Endothelial cell of umbilical vein (primary cell): Measurements from ENCODE around the gene LRRC10B. TPM values are rescaled to one million over a fixed set of nuclear protein-coding genes. Genes with fewer than 3 reads are reported as not detected.

Experiments
- BruUV-seq: library from RNA; stranded (reverse); fragments of 400-500 nt; replicated peaks from 2 replicates; lab custom pipeline; 2021; lab: Mats Ljungman, UMichigan
- CTCF ChIA-PET: fragments of 300-600, 350-600 bp; sonication (Branson Sonifier 250); formaldehyde crosslinking; loops from one replicate; lab custom pipeline; 2021; ENCODE audit warnings: antibody characterized with exemption, inconsistent platforms; lab: Charles Lee
- POLR2A ChIA-PET: fragments of 300-600, 350-600 bp; sonication (Branson Sonifier 250); formaldehyde crosslinking; loops from one replicate; lab custom pipeline; 2021; ENCODE audit warnings: antibody characterized with exemption, inconsistent platforms; lab: Charles Lee
- DNase-seq: peaks from one replicate; pipeline ENCODE4 v3.0.0-alpha.2; 2011; ENCODE audit warnings: low read depth, low spot score
- FAIRE-seq: peaks from 2 replicates; lab custom pipeline; 2011; peaks lifted over from hg19 to GRCh38; lab: Jason Lieb, UNC
- H2AFZ ChIP-seq: 2 replicates; pipeline ENCODE4 v1.6.0; 2012; ENCODE audit warnings: low read depth, low read length, control low read depth, inconsistent platforms
- H3K27ac ChIP-seq: 2 replicates; pipeline ENCODE4 v1.5.1; 2011; ENCODE audit warnings: low read depth, mild to moderate bottlenecking, control low read depth, low read length, moderate library complexity; ENCODE audit not compliant: insufficient read depth
- H3K27me3 ChIP-seq, 2 experiments: 2 replicates each; pipeline versions ENCODE4 v1.6.0 to v1.6.1; 2011; ENCODE audit warnings: low read length in 2 of 2, mixed read lengths in 1 of 2; ENCODE audit not compliant: control insufficient read depth in 2 of 2, insufficient read depth in 2 of 2
- H3K36me3 ChIP-seq, 2 experiments: 2 replicates in 1 of 2; 3 replicates in 1 of 2; pipeline ENCODE4 v1.5.1; 2011; ENCODE audit warnings: low read length in 2 of 2, mild to moderate bottlenecking in 1 of 2, moderate library complexity in 1 of 2; ENCODE audit not compliant: control insufficient read depth in 2 of 2, insufficient read depth in 2 of 2; ENCODE audit errors: extremely low read depth in 1 of 2
- H3K4me1 ChIP-seq: 3 replicates; pipeline ENCODE4 v1.5.1; 2011; ENCODE audit warnings: mild to moderate bottlenecking, low read length; ENCODE audit not compliant: control insufficient read depth, insufficient read depth; ENCODE audit errors: extremely low read depth
- H3K4me2 ChIP-seq: 2 replicates; pipeline ENCODE4 v1.6.1; 2011; ENCODE audit warnings: low read length, control low read depth, mixed read lengths; ENCODE audit not compliant: insufficient read depth
- H3K4me3 ChIP-seq, 3 experiments: fragments of 200-600 bp in 1 of 3; sonication (generic), shearing (Covaris generic) in 1 of 3; replicated peaks in 1 of 3; 2 replicates each; pipeline ENCODE4 v1.5.1; 2011 to 2016; ENCODE audit warnings: control low read depth in 3 of 3, low read length in 3 of 3, mild to moderate bottlenecking in 2 of 3, inconsistent platforms in 1 of 3, low read depth in 1 of 3, moderate library complexity in 1 of 3; ENCODE audit not compliant: insufficient read depth in 1 of 3
- H3K79me2 ChIP-seq: 2 replicates; pipeline ENCODE4 v1.6.0; 2012; ENCODE audit warnings: low read length, inconsistent platforms; ENCODE audit not compliant: control insufficient read depth, insufficient read depth
- H3K9ac ChIP-seq: replicated peaks from 2 replicates; pipeline ENCODE3; 2011; ENCODE audit warnings: low read length, control low read depth; ENCODE audit not compliant: insufficient read depth; ENCODE audit errors: extremely low read depth
- H3K9me1 ChIP-seq: replicated peaks from 3 replicates; pipeline ENCODE4 v1.6.0; 2011; ENCODE audit warnings: mild to moderate bottlenecking, low read length; ENCODE audit not compliant: control insufficient read depth, insufficient read depth; ENCODE audit errors: extremely low read depth
- H3K9me3 ChIP-seq: replicated peaks from 2 replicates; pipeline ENCODE4 v1.5.1; 2012; ENCODE audit warnings: low read length, inconsistent platforms; ENCODE audit not compliant: control insufficient read depth, insufficient read depth
- H4K20me1 ChIP-seq: replicated peaks from 2 replicates; pipeline ENCODE3; 2011; ENCODE audit warnings: mild to moderate bottlenecking, low read length; ENCODE audit not compliant: control insufficient read depth, insufficient read depth; ENCODE audit errors: extremely low read depth
- FOS ChIP-seq: IDR thresholded peaks from 2 replicates; pipeline ENCODE4 v1.6.1; 2011; ENCODE audit warnings: mild to moderate bottlenecking, low read length, moderate library complexity, borderline replicate concordance; ENCODE audit not compliant: insufficient read depth
- GATA2 ChIP-seq: IDR thresholded peaks from 2 replicates; pipeline ENCODE4 v1.7.0; 2011; ENCODE audit warnings: low read depth, mild to moderate bottlenecking, moderate library complexity, mixed read lengths, low read length; ENCODE audit not compliant: insufficient read length, insufficient read depth
- JUN ChIP-seq: IDR thresholded peaks from 2 replicates; pipeline ENCODE4 v1.6.1; 2011; ENCODE audit warnings: borderline replicate concordance, low read depth; ENCODE audit not compliant: insufficient read length, insufficient read depth
- MAX ChIP-seq: IDR thresholded peaks from 2 replicates; pipeline ENCODE4 v1.6.1; 2011; ENCODE audit not compliant: insufficient read depth, insufficient read length
- MYC ChIP-seq: IDR thresholded peaks from one replicate; pipeline ENCODE4 v1.6.1; 2011; ENCODE audit warnings: mild to moderate bottlenecking, low read depth, low read length
- POLR2A ChIP-seq: IDR thresholded peaks from 2 replicates; pipeline ENCODE4 v1.6.1; 2012; ENCODE audit warnings: low read depth, mild to moderate bottlenecking, control low read depth, low read length
- POLR2AphosphoS5 ChIP-seq: IDR thresholded peaks from 2 replicates; pipeline ENCODE4 v1.6.1; 2012; ENCODE audit warnings: low read depth, mild to moderate bottlenecking, control low read depth, low read length, moderate library complexity; ENCODE audit not compliant: insufficient read depth
- dilution Hi-C: fragments of 300-500 bp; cut with MboI; formaldehyde crosslinking; loops from one replicate; pipeline ENCODE4 v1.15.0; 2019; ENCODE audit warnings: low sequenced_read_pairs; ENCODE audit not compliant: extremely low pct_ligation_motif_present
- intact Hi-C: fragments of 100-400 bp; cut with micrococcal nuclease; formaldehyde crosslinking; loops from one replicate; pipeline ENCODE4 v1.10.0; 2022
- polyA plus RNA-seq, 4 experiments: library from polyadenylated mRNA; depleted of rRNA in 3 of 4; stranded (reverse) in 3 of 4; unstranded in 1 of 4; fragments of >200 nt; gene quantifications; 2 replicates each; pipeline versions ENCODE4 v1.2.1 to v1.2.3, GENCODE V29; 2011 to 2012; ENCODE audit warnings: missing spikeins in 1 of 4
- total RNA-seq: library from RNA; stranded (reverse); gene quantifications from 2 replicates; pipeline ENCODE4 v1.2.3, GENCODE V29; 2021

Gene LRRC10B
- total and polyA plus RNA-seq, 2 donors (not counting 3 experiments of a cell fraction or from before 2014, with no cell fraction given) = not detected

- DNase-seq = no peak
- H3K4me3 ChIP-seq = no peak overlapping the region
- H2AFZ ChIP-seq = no peak overlapping the region
- H3K27me3 ChIP-seq = no peaks in the 10 kb centered on the region
- no peaks in the 10 kb centered on the region for H3K36me3 ChIP-seq
- no TSS peak for BruUV-seq
- CTCF ChIA-PET = interaction anchor here (5.4 kb wide), 1 partner anchor 18 kb away, joined by 34 read pairs; no protein-coding TSS in a partner anchor
- no peaks in the 10 kb centered on the region for H3K9me3 ChIP-seq
- intact Hi-C loops = no loop called here
- H3K9me1 ChIP-seq = no peaks in the 10 kb centered on the region
- no peaks in the 10 kb centered on the region for H4K20me1 ChIP-seq
- H3K4me1 ChIP-seq = no peaks in the 10 kb centered on the region
- H3K27ac ChIP-seq = no peak overlapping the region
- no peak for FAIRE-seq
- H3K9ac ChIP-seq = no peak overlapping the region
- dilution Hi-C loops = no loop called here
- no peak overlapping the region for H3K4me2 ChIP-seq
- POLR2A ChIA-PET = no interaction called here
- no peaks in the 10 kb centered on the region for H3K79me2 ChIP-seq
- TF ChIP-seq MYC = no peak
- TF ChIP-seq JUN = no peak
- no peak for TF ChIP-seq GATA2
- no peak for TF ChIP-seq MAX
- no peak for TF ChIP-seq POLR2A
- TF ChIP-seq FOS = no peak
- TF ChIP-seq POLR2AphosphoS5 = no peak
These were observed 9.7 kb upstream of the LRRC10B start for GRCh38 chr11:61498767-61499341.
